NCI-H146 treated with DMSO at 0.1 percent for 48 hours (cell line): ENCODE results near the gene RYR1.
"Not testable (repeated sequence)": the region's sequence is repeated elsewhere in the genome, so short reads cannot be mapped to it uniquely, and the experiment has no call there.

Experiments used
- DNase-seq: peaks from one replicate; lab custom pipeline; 2025; ENCODE audit not compliant: unreplicated experiment; lab: John Stamatoyannopoulos, UW

RYR1 gene

DNA sequence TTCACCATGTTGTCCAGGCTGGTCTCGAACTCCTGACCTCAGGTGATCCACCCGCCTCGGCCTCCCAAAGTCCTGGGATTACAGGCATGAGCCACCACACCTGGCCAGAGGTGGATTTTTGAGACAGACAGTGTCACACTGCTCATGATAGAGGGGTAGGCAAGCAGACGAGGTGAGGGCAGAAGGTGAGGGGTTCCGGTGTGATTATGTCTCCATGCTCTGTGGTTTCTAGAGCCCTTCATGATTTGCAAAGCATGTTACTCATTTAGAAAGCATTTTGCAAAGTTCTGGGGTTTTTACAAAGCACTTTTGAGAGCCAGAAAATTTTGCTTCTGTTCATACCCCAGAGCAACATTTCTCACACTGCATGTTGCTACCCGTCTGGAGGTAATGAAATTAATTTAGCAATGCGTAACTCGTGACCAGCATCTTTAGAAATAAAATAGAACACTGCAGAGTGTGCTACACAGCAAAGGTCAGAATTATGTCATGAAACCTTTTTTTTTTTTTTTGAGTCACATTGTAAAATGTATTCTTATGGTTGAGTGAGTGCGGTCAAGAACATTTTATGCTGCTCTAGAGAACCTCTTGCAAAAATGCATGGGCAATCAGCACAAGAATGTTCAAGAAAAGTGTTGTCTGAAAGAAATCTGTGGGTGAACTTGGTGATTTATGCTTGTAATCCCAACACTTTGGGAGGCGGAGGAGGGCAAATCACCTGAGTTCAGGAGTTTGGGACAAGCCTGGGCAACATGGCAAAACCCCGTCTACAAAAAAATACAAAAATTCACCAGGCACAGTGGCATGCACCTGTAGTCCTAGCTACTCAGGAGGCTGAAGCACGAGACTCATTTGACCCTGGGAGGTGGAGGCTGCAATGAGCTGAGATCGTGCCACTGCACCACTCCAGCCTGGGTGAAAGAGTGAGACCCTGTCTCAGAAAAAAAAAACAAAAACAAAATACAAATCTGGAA is 126.2 kb downstream of the RYR1 start:
- no peak for DNase-seq

DNA sequence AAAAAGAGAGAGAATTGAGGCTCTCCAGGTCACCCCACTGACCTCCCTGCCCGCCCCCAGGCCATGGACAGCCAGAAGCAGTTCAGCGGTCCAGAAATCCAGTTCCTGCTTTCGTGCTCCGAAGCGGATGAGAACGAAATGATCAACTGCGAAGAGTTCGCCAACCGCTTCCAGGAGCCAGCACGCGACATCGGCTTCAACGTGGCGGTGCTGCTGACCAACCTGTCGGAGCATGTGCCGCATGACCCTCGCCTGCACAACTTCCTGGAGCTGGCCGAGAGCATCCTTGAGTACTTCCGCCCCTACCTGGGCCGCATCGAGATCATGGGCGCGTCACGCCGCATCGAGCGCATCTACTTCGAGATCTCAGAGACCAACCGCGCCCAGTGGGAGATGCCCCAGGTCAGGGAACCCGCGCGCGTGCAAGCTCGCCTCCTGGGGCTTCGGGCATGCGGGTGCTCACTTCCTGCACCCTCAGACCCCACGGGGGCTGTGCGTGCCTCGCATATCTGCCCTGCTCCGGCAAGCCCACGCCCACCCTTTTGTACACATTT is 127.6 kb downstream of the RYR1 start:
- DNase-seq, result no peak

DNA sequence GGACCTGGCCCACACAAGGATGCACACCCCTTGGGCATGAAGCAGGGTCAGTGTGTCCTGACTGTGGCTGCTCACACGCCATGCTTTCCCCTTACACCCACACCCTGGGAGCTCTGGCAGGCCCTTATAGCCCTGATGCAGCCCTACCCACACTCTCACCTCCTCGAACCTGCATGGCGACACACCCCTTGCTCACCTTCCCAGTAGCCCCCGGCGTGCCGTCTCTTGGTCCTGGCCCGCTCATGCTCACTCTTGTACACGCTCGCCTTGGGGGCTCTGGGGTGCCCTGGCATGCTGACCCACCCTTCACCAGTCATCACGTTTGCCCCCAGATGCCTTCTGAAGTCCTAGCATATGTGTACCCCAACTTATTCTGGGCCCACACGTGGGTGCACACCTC is 128.2 kb downstream of the RYR1 start:
- no peak for DNase-seq

DNA sequence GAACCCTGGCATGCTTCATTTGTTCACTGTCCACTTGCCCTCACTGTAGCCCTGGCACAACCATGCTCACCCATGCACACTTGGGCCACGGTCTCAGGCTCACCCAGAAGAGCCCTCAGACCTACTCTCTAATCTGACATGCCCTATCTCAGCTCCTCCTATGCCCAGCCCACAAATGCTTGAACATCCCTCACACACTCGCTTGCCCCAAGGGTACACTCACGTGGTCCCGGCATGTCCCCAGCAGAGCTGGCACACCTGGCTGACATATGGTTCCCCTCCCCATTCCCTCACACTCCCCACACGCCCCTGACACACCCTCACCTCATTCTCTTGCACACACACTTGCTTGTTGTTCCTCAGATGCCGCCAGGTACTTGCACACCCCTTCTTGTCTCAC is 128.6 kb downstream of the RYR1 start:
- no peak for DNase-seq

DNA sequence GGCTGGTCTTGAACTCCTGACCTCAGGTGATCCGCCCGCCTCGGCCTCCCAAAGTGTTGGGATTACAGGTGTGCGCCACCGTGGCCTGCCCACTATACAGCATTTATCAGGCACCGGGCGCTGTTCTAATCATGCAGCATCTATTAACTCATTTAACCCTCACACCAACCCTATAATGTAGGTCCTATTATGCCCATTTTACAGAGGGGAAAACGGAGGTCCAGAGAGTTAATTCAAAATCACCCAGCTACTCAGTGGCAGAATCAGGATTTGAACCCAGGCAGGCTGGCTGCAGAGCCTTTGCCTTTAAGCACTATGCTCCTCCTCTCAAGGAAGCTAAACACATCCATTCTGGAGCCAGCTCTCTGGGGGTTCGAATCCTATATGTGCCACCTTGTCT is 130.0 kb downstream of the RYR1 start:
- no peak for DNase-seq

DNA sequence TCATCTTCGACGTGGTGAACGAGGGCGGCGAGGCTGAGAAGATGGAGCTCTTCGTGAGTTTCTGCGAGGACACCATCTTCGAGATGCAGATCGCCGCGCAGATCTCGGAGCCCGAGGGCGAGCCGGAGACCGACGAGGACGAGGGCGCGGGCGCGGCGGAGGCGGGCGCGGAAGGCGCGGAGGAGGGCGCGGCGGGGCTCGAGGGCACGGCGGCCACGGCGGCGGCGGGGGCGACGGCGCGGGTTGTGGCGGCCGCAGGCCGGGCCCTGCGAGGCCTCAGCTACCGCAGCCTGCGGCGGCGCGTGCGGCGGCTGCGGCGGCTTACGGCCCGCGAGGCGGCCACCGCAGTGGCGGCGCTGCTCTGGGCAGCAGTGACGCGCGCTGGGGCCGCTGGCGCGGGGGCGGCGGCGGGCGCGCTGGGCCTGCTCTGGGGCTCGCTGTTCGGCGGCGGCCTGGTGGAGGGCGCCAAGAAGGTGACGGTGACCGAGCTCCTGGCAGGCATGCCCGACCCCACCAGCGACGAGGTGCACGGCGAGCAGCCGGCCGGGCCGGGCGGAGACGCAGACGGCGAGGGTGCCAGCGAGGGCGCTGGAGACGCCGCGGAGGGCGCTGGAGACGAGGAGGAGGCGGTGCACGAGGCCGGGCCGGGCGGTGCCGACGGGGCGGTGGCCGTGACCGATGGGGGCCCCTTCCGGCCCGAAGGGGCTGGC is 131.6 kb downstream of the RYR1 start:
- DNase-seq, result no peak

DNA sequence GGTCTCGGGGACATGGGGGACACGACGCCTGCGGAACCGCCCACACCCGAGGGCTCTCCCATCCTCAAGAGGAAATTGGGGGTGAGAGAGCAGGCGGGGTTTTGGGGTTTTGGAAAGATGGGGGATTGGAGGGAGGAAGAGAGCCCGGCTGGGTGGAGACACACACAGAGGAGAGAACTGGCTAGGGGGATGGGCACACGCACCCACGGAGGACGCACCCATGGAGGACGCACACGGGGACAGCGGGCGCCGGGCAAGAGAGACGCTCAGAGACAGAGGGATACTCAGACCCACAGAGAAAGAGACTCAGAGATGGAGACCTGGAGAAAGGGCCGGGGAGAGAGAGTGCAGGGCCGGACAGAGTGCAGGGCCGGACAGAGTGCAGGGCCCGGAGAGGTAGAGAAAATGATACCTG is 132.2 kb downstream of the RYR1 start:
- DNase-seq, result no peak

DNA sequence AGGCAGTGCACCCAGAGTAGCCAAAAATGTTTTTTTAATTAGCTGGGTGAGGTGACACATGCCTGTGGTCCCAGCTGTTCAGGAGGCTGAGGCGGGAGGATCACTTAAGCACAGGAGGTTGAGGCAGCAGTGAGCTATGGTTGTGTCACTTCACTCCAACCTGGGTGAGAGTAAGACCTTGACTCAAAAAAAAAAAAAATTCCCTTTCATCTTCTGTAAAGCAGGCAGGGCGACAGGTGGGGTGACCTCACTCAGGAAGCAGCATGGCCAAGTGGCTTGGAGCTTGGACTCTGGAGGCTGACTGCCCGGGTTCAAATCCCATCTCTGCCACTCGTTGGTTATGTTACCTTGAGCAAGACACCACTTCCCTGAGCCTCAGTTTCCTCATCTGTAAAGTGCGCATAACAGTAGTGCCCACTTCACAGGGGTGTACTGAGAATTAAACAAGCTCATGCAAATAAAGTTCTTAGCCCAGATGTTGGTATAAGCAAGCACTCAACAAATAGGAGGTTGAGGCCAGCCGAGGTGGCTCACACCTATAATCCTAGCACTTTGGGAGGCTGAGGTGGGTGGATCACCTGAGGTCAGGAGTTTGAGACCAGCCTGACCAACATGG is 136.0 kb downstream of the RYR1 start:
- peak; percentile 21 for DNase-seq

DNA sequence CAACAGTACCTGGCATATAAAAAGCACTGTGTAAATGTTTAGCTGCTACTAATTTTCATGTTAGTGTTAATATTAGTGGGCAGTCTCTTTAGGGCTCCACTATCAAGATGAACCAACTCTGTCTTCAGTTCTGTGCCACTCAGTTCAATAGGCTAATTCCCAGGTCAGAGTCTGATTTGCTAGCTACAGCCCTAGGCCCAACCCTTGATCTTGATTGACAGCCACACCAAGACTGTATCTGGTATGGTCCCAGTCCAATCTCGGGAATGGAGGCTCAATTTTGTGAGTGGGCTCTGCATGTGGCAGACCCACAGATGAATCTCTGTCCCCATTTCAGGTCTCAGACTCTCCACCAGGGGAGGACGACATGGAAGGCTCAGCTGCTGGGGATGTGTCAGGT is 138.2 kb downstream of the RYR1 start:
- no peak for DNase-seq

DNA sequence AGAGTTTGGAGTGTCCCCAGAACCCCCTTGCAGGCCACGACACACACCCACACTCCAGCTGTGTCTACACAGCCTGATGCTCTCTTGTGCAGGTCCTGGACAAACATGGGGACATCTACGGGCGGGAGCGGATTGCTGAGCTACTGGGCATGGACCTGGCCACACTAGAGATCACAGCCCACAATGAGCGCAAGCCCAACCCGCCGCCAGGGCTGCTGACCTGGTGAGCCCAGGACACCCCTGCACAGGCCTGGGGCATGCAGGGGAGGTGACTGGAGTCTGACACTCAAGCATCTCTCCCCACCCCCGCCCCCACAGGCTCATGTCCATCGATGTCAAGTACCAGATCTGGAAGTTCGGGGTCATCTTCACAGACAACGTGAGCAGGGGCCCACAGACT is 144.3 kb downstream of the RYR1 start:
- no peak for DNase-seq

DNA sequence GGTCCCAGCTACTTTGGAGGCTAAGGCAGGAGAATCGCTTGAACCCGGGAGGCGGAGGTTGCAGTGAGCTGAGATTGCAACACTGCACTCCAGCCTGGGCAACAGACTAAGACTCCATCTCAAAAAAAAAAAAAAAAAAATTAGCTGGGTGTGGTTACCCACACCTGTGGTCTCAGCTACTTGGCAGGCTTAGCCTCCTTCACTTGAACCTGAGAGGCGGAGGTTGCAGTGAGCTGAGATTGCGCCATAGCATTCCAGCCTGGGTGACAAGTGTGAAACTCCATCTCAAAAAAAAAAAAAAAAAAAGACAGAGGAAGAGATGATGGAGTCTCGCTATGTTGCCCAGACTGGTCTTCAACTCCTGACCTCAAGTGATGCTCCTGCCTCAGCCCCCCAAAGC is 145.8 kb downstream of the RYR1 start:
- not testable (repeated sequence) for DNase-seq

DNA sequence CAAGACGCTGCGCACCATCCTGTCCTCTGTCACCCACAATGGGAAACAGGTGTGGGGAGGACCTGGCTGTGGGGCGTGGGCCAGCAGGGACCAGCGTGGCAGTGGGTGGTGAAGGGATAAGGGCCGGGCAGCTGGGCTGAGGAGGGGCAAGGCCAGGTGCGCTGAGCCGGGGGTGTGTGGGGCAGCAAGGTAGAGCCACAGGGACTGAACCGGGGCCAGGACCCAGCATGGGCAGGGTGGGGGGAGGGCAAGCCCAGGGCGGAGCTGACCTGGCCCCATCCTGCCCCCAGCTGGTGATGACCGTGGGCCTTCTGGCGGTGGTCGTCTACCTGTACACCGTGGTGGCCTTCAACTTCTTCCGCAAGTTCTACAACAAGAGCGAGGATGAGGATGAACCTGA is 146.6 kb downstream of the RYR1 start:
- DNase-seq, result no peak

DNA sequence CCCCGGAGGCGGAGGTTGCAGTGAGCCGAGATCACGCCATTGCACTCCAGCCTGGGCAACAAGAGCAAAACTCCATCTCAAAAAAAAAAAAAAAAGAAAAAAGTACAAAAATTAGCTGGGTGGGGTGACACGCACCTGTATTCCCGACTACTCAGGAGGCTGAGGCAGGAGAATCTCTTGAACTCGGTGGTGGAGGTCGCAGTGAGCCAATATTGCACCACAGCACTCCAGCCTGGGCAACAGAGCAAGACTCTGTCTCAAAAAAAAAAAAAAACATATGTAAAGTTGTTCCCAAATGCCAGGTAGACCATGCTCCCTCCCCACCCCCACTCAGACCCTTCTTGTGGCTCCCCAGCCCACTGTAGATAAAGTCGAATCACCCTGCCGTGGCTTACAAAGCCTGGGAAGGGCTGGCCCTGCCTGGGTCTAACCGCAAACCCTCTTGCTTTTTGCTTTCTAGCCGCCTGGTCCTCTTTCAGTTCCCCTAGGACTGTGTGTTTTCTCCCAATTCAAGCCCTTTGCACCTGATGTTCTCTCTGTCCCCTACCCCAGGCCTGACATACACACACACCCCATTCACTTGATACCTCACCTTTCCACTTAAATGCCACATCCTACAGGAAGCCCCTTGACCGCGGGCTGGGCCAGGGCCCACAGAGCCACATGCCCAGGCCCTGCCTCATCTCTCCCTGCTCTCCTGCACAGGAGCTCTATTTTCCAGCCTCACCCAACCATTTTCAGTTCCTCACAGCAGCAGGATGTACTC is 149.9 kb downstream of the RYR1 start:
- no peak for DNase-seq

DNA sequence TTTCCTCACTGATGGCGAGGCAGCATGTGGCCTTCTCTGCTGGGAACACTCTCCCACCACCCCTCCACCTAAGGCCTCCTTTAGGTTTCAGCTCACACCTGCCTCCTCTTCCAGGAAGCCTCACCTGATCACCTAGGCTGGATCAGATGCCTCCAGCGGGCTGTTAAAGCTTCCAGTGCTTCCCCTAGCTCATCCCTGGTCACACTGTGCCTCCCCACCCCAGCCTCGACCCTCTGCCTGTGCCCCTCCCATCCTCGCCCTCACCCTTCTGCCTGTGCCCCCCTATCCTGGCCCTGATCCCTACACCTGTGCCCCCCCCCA is 150.5 kb downstream of the RYR1 start:
- DNase-seq, result no peak

DNA sequence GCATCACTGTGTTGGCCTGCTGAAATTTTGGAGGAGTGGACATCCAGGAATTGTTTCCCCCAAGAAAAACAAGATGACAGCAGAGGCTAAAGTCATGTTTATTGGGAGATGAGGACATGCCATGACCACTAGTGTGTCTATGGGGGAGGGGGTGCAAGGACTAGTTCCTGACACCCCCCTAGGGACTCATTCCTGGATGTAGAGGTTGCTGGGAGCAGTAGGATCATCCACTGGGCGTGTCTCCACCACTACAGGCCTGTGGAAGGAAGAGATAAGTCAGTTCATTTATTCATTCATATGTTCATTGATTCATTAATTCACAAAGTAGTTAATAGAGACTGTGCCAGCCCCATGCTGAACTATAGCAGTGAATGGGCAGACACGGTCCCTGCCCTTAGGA is 154.1 kb downstream of the RYR1 start:
- DNase-seq, result no peak

DNA sequence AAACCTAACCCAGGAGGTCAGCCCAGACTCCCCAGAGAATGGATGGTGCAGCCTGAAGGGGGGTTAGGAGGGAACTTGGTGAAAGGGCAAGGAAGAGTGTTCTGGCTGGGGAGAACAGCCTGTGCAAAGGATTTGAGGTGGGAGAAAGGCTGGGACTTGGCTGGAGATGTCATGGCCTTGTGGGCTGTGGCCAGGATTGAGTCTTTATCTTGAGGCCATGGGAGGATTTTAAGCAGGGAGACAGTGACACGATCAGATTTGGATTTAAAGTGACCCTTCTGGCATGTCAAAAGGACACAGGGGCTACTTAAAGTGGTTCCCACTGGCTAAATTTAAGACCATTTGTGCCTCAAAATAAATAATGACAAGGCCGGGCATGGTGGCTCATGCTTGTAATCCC is 154.6 kb downstream of the RYR1 start:
- no peak for DNase-seq

DNA sequence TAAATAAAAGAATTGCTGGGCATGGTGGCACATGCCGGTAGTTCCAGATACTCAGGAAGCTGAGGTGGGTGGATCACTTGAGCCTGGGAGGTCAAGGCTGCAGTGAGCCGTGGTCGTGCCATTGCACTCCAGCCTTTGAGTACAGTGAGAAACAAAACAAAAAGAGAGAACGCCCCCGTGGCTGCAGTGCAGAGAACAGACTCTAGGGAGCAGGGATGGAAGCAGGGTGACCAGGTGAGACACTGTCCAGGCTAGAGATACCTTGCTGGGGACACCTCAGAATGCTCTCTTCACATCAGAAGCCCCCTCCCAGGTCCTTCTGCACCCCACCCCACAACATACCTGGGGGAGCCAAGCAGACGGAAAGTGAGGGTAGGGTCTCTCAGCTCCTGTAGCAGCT is 159.4 kb downstream of the RYR1 start:
- DNase-seq, result no peak

DNA sequence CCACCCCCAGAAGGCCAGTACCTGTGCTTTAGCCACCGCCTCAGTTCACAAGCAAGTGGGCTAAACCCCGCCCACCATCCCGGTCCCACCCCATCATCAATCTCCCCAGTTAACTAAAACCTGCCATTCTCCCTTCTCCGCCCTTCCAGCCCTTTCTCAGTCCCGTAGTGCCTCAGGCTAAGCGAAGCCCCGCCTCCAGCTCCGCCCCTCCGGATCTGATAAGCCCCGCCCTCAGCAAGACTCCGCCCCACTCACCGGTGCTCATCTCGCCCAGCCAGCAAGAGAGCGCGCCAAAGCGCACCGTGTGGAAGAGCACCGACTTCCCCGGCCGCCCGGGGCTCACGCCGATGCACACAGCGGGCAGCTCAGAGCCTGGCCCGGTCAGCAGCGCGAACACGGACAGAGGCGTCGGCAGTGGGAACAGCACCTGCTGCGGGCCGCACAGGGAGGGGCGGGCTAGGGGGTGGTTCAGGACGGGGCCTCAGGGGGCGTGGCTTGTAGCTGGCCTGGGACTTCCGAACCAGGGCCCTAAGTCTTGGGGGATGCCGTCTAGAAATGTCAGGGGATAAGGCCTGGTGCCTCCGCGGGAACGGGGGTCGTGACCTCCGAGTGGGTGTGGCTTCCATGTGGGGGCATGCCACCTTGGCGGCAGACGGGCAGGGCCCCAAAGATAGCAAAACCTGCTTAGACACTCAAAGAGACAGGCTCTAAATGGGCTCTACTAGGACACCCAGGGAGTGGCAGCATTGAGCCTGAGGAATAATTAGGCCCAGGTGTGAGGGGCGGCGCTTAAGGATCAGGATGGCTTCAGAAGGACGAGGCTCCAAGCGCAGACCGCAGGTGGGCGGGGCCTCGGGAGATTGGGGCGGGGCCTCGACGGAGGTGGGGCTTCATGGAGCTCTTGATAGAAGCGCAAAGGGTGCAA is 162.8 kb downstream of the RYR1 start:
- peak; percentile 74 for DNase-seq

DNA sequence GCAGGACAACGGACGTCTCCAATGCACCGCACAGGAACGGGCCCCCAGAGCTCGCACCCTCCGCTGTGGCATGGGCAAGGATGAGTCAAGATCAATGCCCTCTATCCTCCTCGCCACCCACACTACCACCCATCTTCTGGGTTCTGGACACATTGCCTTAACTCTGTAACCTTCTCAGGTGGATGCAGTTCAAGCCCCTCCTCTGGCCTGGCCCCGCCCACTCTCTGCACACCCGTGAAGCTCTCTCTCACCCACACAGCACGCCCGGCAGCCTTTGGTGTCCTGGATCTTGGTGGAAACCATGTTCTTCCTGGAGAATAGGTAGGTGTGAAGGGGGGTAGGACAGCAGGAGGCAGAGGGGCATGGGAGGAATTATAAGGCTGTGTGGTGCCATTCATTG is 163.6 kb downstream of the RYR1 start:
- DNase-seq, result no peak

DNA sequence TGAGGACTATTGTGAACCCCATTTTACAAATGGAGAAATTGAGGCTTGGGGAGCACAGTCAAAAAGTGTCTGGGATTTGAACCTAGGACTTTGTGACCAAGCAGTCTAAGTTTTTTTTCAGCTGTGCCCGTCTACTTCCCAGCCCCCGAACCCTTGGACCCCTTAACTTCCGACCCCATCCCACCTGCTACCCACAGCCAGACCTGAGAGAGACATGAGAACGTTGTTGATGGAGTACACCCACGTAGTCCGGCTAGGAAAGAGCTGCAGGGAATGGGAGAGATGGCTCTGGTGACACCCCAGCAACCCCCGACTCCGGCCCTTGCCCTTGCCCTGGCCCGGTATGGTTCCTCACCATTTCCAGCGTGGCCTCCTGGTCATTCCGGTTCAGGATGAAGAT is 166.2 kb downstream of the RYR1 start:
- no peak for DNase-seq
